HG03575 (cell line): Measurements from ENCODE around the gene ZKSCAN4.

Experiments used
- ATAC-seq: cut with Tn5 transposase; IDR thresholded peaks from one replicate; pipeline ENCODE4 v1.9.1; 2021; ENCODE audit not compliant: unreplicated experiment, insufficient number of reproducible peaks, low FRiP score; ENCODE audit errors: extremely low read depth

ZKSCAN4 gene

GRCh38 chr6:28254121-28254519 is 2.1 kb upstream of the ZKSCAN4 start:
- no peak for ATAC-seq

GRCh38 chr6:28251661-28252008 is 434 bp downstream of the ZKSCAN4 start:
- no peak for ATAC-seq

GRCh38 chr6:28250747-28251146 is 1.3 kb downstream of the ZKSCAN4 start:
- ATAC-seq, result no peak

GRCh38 chr6:28248916-28249315 is 3.2 kb downstream of the ZKSCAN4 start:
- ATAC-seq, result no peak

GRCh38 chr6:28245206-28245941 is 6.7 kb downstream of the ZKSCAN4 start:
- ATAC-seq, result no peak

GRCh38 chr6:28243946-28244345 is 8.1 kb downstream of the ZKSCAN4 start:
- no peak for ATAC-seq

- ATAC-seq, result no peak
Measured at GRCh38 chr6:28240471-28240870, 11.6 kb downstream of the ZKSCAN4 start.

- ATAC-seq, result no peak
Measured at GRCh38 chr6:28239636-28240035, 12.4 kb downstream of the ZKSCAN4 start.

- ATAC-seq, result no peak
Measured at GRCh38 chr6:28235912-28236452, 16.1 kb downstream of the ZKSCAN4 start.

- ATAC-seq, result no peak
Measured at GRCh38 chr6:28232785-28233184, 19.3 kb downstream of the ZKSCAN4 start.

- ATAC-seq, result no peak
Measured at GRCh38 chr6:28226460-28226859, 25.6 kb downstream of the ZKSCAN4 start.

- ATAC-seq, result no peak
Measured at GRCh38 chr6:28225056-28225834, 26.8 kb downstream of the ZKSCAN4 start, which contains the start of gene ZSCAN9. Gene ZSCAN9 (plus strand): TSS chr6:28225275. CDS start chr6:28227085, 1,810 bp downstream.

GRCh38 chr6:28224131-28225055 is 27.7 kb downstream of the ZKSCAN4 start:
- no peak for ATAC-seq

GRCh38 chr6:28220257-28221133 is 31.6 kb downstream of the ZKSCAN4 start:
- ATAC-seq, result no peak

GRCh38 chr6:28218312-28219248 is 33.5 kb downstream of the ZKSCAN4 start:
- ATAC-seq, result no peak

- no peak for ATAC-seq
Measured at GRCh38 chr6:28217890-28218289, 34.2 kb downstream of the ZKSCAN4 start.

- ATAC-seq, result no peak
Measured at GRCh38 chr6:28215425-28215824, 36.6 kb downstream of the ZKSCAN4 start.
